Measurements from ENCODE around the gene KRT77.

Gene KRT77

DNA sequence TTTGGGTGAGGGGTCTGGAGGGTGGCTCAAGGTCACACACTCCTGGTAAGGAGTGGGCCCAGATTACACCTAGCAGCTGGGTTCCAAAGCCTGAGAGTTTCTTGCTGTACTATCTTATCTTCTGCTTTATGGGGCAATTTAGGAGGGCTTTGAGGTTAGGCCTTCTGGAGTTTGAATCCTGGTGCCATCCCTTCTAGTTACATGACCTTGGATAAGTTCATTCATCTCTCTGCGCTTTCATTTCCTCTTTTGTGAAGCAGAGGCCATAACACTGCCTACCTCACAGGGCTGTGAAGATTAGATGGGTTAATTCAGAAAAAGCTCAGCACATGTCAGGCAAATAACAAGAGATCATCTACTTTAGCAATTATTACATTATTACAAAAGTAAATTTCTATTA, 7.4 kb upstream of the KRT77 start:
- H3K9ac ChIP-seq (ENCODE audit: low read depth in 1 of 2, low read length in 2 of 2) = no peak overlapping the region
- H3K27ac ChIP-seq (ENCODE audit: low read depth in 2 of 2, low read length in 2 of 2) = no peak overlapping the region
- no peaks in the 10 kb centered on the region for H3K4me1 ChIP-seq (ENCODE audit: control insufficient read depth in 2 of 2, insufficient read depth in 2 of 2, low read length in 2 of 2)
- H3K36me3 ChIP-seq (ENCODE audit: control insufficient read depth in 2 of 2, insufficient read depth in 2 of 2, low read length in 2 of 2) = no peaks in the 10 kb centered on the region
- H3K27me3 ChIP-seq (ENCODE audit: control insufficient read depth in 2 of 2, insufficient read depth in 2 of 2, low read length in 2 of 2) = peaks cover 25 to 28% of the 10 kb centered on the region in 2 donors
- no peak overlapping the region for H3K4me3 ChIP-seq (ENCODE audit: low read length in 2 of 2)
- no peaks in the 10 kb centered on the region for H3K9me3 ChIP-seq (ENCODE audit: control insufficient read depth in 2 of 2, low read length in 2 of 2)

DNA sequence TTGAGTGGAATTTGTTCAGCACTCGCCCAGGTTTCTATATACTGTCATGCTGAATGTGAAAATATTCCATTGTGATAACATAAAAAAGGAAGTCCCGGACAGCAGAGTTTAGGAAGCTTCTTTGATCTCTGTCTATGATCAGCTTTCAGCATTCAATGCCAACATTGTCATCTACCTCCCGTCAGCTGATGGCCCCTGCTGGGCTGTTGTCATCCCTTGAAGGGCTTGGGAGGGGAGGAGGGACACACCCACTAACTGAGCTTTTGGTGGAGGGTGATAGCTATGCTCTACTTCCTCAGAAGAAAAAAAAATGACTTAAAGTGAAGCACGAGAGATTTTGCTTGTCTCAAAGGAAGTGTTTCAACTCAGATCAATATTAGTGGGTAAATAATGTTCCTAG, 4.7 kb upstream of the KRT77 start:
- Histone ChIP-seq H3K27me3 (ENCODE audit: control insufficient read depth in 2 of 2, insufficient read depth in 2 of 2, low read length in 2 of 2) (peaks cover 5% of the 10 kb centered on the region in 2 donors), H3K4me1 (ENCODE audit: control insufficient read depth in 2 of 2, insufficient read depth in 2 of 2, low read length in 2 of 2) (no peaks in the 10 kb centered on the region), H3K9ac (ENCODE audit: low read depth in 1 of 2, low read length in 2 of 2) (no peak overlapping the region), H3K36me3 (ENCODE audit: control insufficient read depth in 2 of 2, insufficient read depth in 2 of 2, low read length in 2 of 2) (no peaks in the 10 kb centered on the region), H3K4me3 (ENCODE audit: low read length in 2 of 2) (no peak overlapping the region), H3K27ac (ENCODE audit: low read depth in 2 of 2, low read length in 2 of 2) (no peak overlapping the region), H3K9me3 (ENCODE audit: control insufficient read depth in 2 of 2, low read length in 2 of 2) (no peaks in the 10 kb centered on the region)

DNA sequence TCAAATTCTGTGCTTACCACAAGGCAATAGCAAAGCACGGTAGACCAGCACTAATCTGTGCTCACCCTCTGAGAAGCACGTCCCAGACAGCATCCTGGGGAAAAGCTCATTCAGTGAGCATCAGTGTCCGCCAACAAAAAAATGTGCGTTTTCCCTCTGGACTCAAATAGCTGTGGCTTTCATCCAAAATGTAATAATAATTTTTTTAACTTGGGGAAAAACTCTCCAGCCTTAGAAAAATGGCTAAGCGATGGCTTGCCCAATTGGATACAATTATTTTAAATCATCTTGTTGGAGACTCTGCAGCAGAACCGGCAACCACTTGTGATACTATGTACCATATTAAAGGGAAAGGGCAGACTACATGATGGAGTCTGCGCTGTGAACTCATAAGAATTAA, 1.1 kb upstream of the KRT77 start:
- H3K9ac ChIP-seq (ENCODE audit: low read depth in 1 of 2, low read length in 2 of 2) = no peak overlapping the region
- peaks cover 0 to 4% of the 10 kb centered on the region in 2 donors for H3K27me3 ChIP-seq (ENCODE audit: control insufficient read depth in 2 of 2, insufficient read depth in 2 of 2, low read length in 2 of 2)
- no peaks in the 10 kb centered on the region for H3K9me3 ChIP-seq (ENCODE audit: control insufficient read depth in 2 of 2, low read length in 2 of 2)
- H3K4me3 ChIP-seq (ENCODE audit: low read length in 2 of 2) = no peak overlapping the region
- H3K27ac ChIP-seq (ENCODE audit: low read depth in 2 of 2, low read length in 2 of 2) = no peak overlapping the region
- no peaks in the 10 kb centered on the region for H3K4me1 ChIP-seq (ENCODE audit: control insufficient read depth in 2 of 2, insufficient read depth in 2 of 2, low read length in 2 of 2)
- H3K36me3 ChIP-seq (ENCODE audit: control insufficient read depth in 2 of 2, insufficient read depth in 2 of 2, low read length in 2 of 2) = no peaks in the 10 kb centered on the region

DNA sequence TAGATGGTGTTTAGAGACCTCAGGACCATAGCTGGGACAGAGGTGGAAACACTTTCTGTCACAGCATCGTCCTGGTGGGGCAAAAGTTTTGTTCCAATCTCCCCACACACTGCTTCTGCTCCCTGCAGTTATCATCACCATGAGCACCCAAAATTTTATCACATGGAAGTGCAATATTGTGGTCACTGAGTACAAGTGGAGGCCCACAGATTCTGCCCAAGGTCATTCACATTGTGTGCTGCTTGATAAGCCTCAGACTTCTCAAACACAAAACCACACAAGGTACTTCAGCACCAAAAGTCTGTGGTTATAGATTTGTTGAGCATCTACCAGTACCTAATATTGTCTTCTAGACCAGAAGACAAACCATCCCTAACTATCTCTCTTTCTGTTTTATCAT, 554 bp upstream of the KRT77 start:
- H3K4me1 ChIP-seq (ENCODE audit: control insufficient read depth in 2 of 2, insufficient read depth in 2 of 2, low read length in 2 of 2) = no peaks in the 10 kb centered on the region
- H3K9me3 ChIP-seq (ENCODE audit: control insufficient read depth in 2 of 2, low read length in 2 of 2) = no peaks in the 10 kb centered on the region
- no peak overlapping the region for H3K4me3 ChIP-seq (ENCODE audit: low read length in 2 of 2)
- H3K36me3 ChIP-seq (ENCODE audit: control insufficient read depth in 2 of 2, insufficient read depth in 2 of 2, low read length in 2 of 2) = no peaks in the 10 kb centered on the region
- H3K27me3 ChIP-seq (ENCODE audit: control insufficient read depth in 2 of 2, insufficient read depth in 2 of 2, low read length in 2 of 2) = peaks cover 0 to 10% of the 10 kb centered on the region in 2 donors
- H3K27ac ChIP-seq (ENCODE audit: low read depth in 2 of 2, low read length in 2 of 2) = no peak overlapping the region
- H3K9ac ChIP-seq (ENCODE audit: low read depth in 1 of 2, low read length in 2 of 2) = no peak overlapping the region

DNA sequence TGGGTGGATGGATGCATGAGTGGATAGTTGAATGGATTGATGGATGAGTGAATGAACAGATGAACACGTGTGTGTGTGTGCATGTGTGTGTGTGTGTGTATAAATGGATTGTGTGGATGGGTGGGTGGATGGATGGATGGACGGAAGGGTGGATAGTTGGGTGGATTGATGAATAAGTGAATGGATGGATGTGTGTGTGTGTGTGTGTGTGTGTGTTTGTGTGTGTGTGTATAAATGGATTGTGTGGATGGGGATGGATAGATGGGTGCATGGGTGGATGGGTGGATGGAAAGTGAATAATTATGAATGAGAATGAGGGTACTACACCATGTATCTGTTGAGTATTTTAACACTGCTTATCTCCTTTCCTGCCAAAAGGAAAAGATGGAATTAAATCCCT, 986 bp downstream of the KRT77 start:
- Histone ChIP-seq H3K27ac (ENCODE audit: low read depth in 2 of 2, low read length in 2 of 2) (no peak overlapping the region), H3K9ac (ENCODE audit: low read depth in 1 of 2, low read length in 2 of 2) (no peak overlapping the region), H3K4me1 (ENCODE audit: control insufficient read depth in 2 of 2, insufficient read depth in 2 of 2, low read length in 2 of 2) (no peaks in the 10 kb centered on the region), H3K27me3 (ENCODE audit: control insufficient read depth in 2 of 2, insufficient read depth in 2 of 2, low read length in 2 of 2) (peaks cover 0 to 10% of the 10 kb centered on the region in 2 donors), H3K4me3 (ENCODE audit: low read length in 2 of 2) (no peak overlapping the region), H3K9me3 (ENCODE audit: control insufficient read depth in 2 of 2, low read length in 2 of 2) (no peaks in the 10 kb centered on the region), H3K36me3 (ENCODE audit: control insufficient read depth in 2 of 2, insufficient read depth in 2 of 2, low read length in 2 of 2) (no peaks in the 10 kb centered on the region)

DNA sequence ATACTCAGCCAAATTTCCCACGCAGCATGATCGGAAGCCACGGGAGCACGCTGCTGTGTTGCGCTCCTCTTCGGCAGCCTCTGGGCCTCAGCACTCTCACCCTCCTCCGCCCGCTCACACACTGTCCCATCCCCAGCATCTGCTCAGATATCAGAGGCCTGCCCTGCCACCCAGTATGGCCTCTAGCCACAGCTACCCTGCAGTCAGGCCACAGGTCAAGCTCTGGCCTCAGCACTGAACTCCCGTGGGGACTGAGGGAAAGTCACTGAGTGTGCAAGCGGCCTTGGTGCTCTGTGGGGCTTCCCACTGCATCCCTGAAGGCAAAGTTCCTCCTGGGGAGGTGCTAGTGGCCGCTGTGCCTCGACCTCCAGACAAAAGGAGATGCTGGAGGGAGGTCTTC, 2.0 kb downstream of the KRT77 start:
- H3K9me3 ChIP-seq (ENCODE audit: control insufficient read depth in 2 of 2, low read length in 2 of 2) = no peaks in the 10 kb centered on the region
- H3K27me3 ChIP-seq (ENCODE audit: control insufficient read depth in 2 of 2, insufficient read depth in 2 of 2, low read length in 2 of 2) = peaks cover 0 to 12% of the 10 kb centered on the region in 2 donors
- no peak overlapping the region for H3K4me3 ChIP-seq (ENCODE audit: low read length in 2 of 2)
- H3K36me3 ChIP-seq (ENCODE audit: control insufficient read depth in 2 of 2, insufficient read depth in 2 of 2, low read length in 2 of 2) = no peaks in the 10 kb centered on the region
- no peak overlapping the region for H3K27ac ChIP-seq (ENCODE audit: low read depth in 2 of 2, low read length in 2 of 2)
- no peak overlapping the region for H3K9ac ChIP-seq (ENCODE audit: low read depth in 1 of 2, low read length in 2 of 2)
- no peaks in the 10 kb centered on the region for H3K4me1 ChIP-seq (ENCODE audit: control insufficient read depth in 2 of 2, insufficient read depth in 2 of 2, low read length in 2 of 2)

DNA sequence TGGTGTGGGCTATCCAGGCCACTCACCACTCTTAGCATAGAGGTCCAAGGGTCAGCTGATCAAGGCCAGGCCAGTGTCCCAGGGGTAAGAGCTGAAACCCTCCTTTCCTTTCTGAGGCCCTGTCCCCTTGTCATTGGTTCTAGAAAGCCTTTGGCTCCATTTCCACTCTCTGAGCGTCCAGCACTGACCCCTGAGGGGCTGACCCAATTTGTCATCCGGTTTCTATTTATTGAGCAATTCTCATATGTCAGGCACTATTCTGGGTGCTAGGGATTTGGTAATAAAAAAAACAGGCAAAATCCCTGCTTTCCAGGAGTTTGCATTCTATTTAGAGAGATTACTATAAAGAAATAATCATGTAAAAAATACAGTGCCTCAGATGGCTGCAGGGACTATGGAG, 3.4 kb downstream of the KRT77 start:
- peaks cover 0 to 17% of the 10 kb centered on the region in 2 donors for H3K27me3 ChIP-seq (ENCODE audit: control insufficient read depth in 2 of 2, insufficient read depth in 2 of 2, low read length in 2 of 2)

DNA sequence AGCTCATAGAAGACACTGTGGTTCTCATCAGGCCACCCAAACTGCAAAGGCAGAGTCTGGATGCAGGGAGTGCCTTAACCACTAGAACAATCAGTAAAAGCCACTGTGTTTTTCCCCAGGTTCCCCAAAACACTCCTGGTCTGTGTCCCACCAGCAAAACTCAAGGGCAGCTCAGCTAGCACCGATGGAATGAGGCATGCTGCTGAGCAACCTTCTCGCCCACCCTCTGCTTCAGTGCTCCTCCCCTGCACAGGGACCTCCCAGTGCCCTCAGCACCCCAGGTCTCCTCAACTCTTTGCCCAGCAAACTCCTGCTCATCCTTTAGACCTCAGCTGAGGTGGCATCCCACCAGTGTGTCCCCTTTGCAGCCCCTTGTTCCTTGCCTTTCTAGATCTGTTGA, 4.0 kb downstream of the KRT77 start:
- H3K9me3 ChIP-seq (ENCODE audit: control insufficient read depth in 2 of 2, low read length in 2 of 2) = no peaks in the 10 kb centered on the region
- peaks cover 0 to 20% of the 10 kb centered on the region in 2 donors for H3K27me3 ChIP-seq (ENCODE audit: control insufficient read depth in 2 of 2, insufficient read depth in 2 of 2, low read length in 2 of 2)
- no peak overlapping the region for H3K9ac ChIP-seq (ENCODE audit: low read depth in 1 of 2, low read length in 2 of 2)
- H3K36me3 ChIP-seq (ENCODE audit: control insufficient read depth in 2 of 2, insufficient read depth in 2 of 2, low read length in 2 of 2) = no peaks in the 10 kb centered on the region
- H3K4me1 ChIP-seq (ENCODE audit: control insufficient read depth in 2 of 2, insufficient read depth in 2 of 2, low read length in 2 of 2) = no peaks in the 10 kb centered on the region
- H3K27ac ChIP-seq (ENCODE audit: low read depth in 2 of 2, low read length in 2 of 2) = no peak overlapping the region
- H3K4me3 ChIP-seq (ENCODE audit: low read length in 2 of 2) = no peak overlapping the region

More for the DNA sequence above, 3.4 kb downstream of the KRT77 start:
- H3K4me3 ChIP-seq (ENCODE audit: low read length in 2 of 2) = no peak overlapping the region
- no peaks in the 10 kb centered on the region for H3K36me3 ChIP-seq (ENCODE audit: control insufficient read depth in 2 of 2, insufficient read depth in 2 of 2, low read length in 2 of 2)
- no peak overlapping the region for H3K27ac ChIP-seq (ENCODE audit: low read depth in 2 of 2, low read length in 2 of 2)
- no peak overlapping the region for H3K9ac ChIP-seq (ENCODE audit: low read depth in 1 of 2, low read length in 2 of 2)
- no peaks in the 10 kb centered on the region for H3K9me3 ChIP-seq (ENCODE audit: control insufficient read depth in 2 of 2, low read length in 2 of 2)
- H3K4me1 ChIP-seq (ENCODE audit: control insufficient read depth in 2 of 2, insufficient read depth in 2 of 2, low read length in 2 of 2) = no peaks in the 10 kb centered on the region

DNA sequence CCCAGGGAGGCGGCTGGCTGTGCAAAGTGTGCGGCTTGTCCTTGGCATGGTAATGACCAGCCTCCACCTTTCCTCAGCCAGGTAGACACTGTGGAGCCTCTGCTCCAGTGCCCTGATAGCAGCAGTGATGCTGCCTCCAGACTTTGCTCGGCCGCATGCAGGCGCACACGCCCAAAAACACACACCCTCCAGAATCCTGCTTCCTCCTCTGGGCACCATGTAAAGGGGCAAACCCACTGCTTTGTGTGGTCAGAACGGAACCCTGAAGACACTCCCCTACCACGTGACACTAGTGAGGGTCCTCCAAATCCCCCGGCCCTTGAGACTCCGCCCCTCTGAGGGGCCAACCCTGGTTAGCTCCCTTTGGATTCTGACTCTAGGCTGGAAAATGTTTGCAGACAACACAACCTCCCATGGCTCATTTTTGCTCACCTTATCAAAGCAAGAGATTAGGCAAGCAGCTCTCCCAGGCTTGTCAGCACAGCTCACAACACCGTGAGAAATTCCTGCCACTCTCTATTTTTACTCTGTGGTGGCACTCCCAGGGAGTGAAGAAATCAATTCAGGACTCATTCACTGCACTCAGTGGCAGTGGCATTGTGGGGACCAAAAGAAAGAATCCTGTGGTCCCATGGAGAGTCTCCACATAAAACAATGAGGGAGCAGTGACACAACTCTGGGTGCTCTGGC, 4.5 kb downstream of the KRT77 start:
- no peak overlapping the region for H3K9ac ChIP-seq (ENCODE audit: low read depth in 1 of 2, low read length in 2 of 2)
- H3K27ac ChIP-seq (ENCODE audit: low read depth in 2 of 2, low read length in 2 of 2) = no peak overlapping the region

DNA sequence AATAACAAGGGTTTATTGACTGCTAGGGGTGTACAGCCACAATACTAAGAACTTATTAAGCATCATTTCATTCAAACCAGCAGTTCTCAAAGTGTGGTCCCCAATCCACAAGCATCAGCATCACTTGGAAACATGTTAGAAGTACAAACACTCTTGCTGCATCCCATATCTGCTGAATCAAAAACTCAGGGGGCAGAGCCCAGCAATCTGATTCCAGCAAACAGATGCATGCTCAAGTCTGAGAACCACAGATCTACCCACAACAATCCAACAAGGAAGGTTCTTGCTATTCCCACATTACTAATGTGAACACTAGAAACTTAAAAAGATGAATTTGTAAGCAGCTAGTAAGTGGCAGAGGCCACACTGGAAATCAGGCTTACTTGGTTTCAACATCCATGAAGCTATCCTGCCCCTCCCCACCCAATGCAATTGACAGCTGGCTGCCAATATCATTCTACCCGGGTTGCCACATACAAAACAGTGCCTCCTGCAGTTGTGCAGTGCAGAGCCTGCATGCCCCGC, 6.2 kb downstream of the KRT77 start:
- peaks cover 2 to 26% of the 10 kb centered on the region in 2 donors for H3K27me3 ChIP-seq (ENCODE audit: control insufficient read depth in 2 of 2, insufficient read depth in 2 of 2, low read length in 2 of 2)
- H3K4me3 ChIP-seq (ENCODE audit: low read length in 2 of 2) = no peak overlapping the region
- H3K27ac ChIP-seq (ENCODE audit: low read depth in 2 of 2, low read length in 2 of 2) = no peak overlapping the region
- H3K9ac ChIP-seq (ENCODE audit: low read depth in 1 of 2, low read length in 2 of 2) = no peak overlapping the region
- H3K4me1 ChIP-seq (ENCODE audit: control insufficient read depth in 2 of 2, insufficient read depth in 2 of 2, low read length in 2 of 2) = no peaks in the 10 kb centered on the region
- H3K9me3 ChIP-seq (ENCODE audit: control insufficient read depth in 2 of 2, low read length in 2 of 2) = no peaks in the 10 kb centered on the region
- H3K36me3 ChIP-seq (ENCODE audit: control insufficient read depth in 2 of 2, insufficient read depth in 2 of 2, low read length in 2 of 2) = no peaks in the 10 kb centered on the region

More for the DNA sequence above, 4.5 kb downstream of the KRT77 start:
- no peaks in the 10 kb centered on the region for H3K36me3 ChIP-seq (ENCODE audit: control insufficient read depth in 2 of 2, insufficient read depth in 2 of 2, low read length in 2 of 2)
- peaks cover 0 to 20% of the 10 kb centered on the region in 2 donors for H3K27me3 ChIP-seq (ENCODE audit: control insufficient read depth in 2 of 2, insufficient read depth in 2 of 2, low read length in 2 of 2)
- no peaks in the 10 kb centered on the region for H3K4me1 ChIP-seq (ENCODE audit: control insufficient read depth in 2 of 2, insufficient read depth in 2 of 2, low read length in 2 of 2)
- H3K9me3 ChIP-seq (ENCODE audit: control insufficient read depth in 2 of 2, low read length in 2 of 2) = no peaks in the 10 kb centered on the region
- H3K4me3 ChIP-seq (ENCODE audit: low read length in 2 of 2) = no peak overlapping the region

Data from mucosa of rectum (tissue), 2 donors.